Omental fat pad (tissue), 4 donors: ENCODE results near the gene ANKFN1. TPM values are rescaled to one million over a fixed set of nuclear protein-coding genes. Genes with fewer than 3 reads are reported as not detected.

ENCODE experiments used
- ATAC-seq: fragments of 150-250 bp; one replicate; pipeline ENCODE4 v1.9.1; 2016; ENCODE audit warnings: mild to moderate bottlenecking, moderate library complexity; ENCODE audit not compliant: low FRiP score
- DNase-seq: peaks from one replicate; pipeline ENCODE4 v3.0.0-alpha.2; 2019; ENCODE audit warnings: low spot score
- CTCF ChIP-seq, 3 donors: fragments of 450-650 bp; IDR thresholded peaks; one replicate each; pipeline ENCODE4 v1.5.1; 2016 to 2017; ENCODE audit warnings: antibody characterized with exemption in 3 of 3, mild to moderate bottlenecking in 3 of 3, moderate library complexity in 2 of 3
- total RNA-seq, 4 donors: library from RNA; depleted of rRNA; stranded (reverse); fragments of >200 nt; gene quantifications; one replicate each; pipeline ENCODE4 v1.1.0, GENCODE V29; 2016

ANKFN1 gene
- total RNA-seq, 4 donors from 2014 or later = 1.7 to 3.0 (median 2.2) TPM

- no peak for TF ChIP-seq CTCF (IDR thresholded peaks at IDR 0.05)
- DNase-seq (no peak), ATAC-seq (no peak)
Measured at GRCh38 chr17:56130026-56130425, 23.2 kb upstream of the ANKFN1 start.

GRCh38 chr17:56130631-56131030 is 22.6 kb upstream of the ANKFN1 start:
- ATAC-seq (no peak), DNase-seq (no peak)
- no peak for TF ChIP-seq CTCF (IDR thresholded peaks at IDR 0.05)

GRCh38 chr17:56131431-56131830 is 21.8 kb upstream of the ANKFN1 start:
- no peak for DNase-seq
- no peak for TF ChIP-seq CTCF (IDR thresholded peaks at IDR 0.05)
- no peak for ATAC-seq

- TF ChIP-seq CTCF (IDR thresholded peaks at IDR 0.05) = no peak
- ATAC-seq = no peak
- no peak for DNase-seq
Measured at GRCh38 chr17:56136301-56136700, 17.0 kb upstream of the ANKFN1 start.

- DNase-seq (no peak), ATAC-seq (no peak)
- TF ChIP-seq CTCF (IDR thresholded peaks at IDR 0.05) = no peak
Measured at GRCh38 chr17:56141046-56141839, 12.0 kb upstream of the ANKFN1 start.

GRCh38 chr17:56142325-56142724 is 10.9 kb upstream of the ANKFN1 start:
- no peak for TF ChIP-seq CTCF (IDR thresholded peaks at IDR 0.05)
- no peak for DNase-seq
- ATAC-seq = peak; percentile 90

- ATAC-seq (no peak), DNase-seq (no peak)
- no peak for TF ChIP-seq CTCF (IDR thresholded peaks at IDR 0.05)
Measured at GRCh38 chr17:56142781-56143180, 10.5 kb upstream of the ANKFN1 start.
